H1 (cell line): ENCODE results near the gene SURF2. TPM values are rescaled to one million over a fixed set of nuclear protein-coding genes. Genes with fewer than 3 reads are reported as not detected.

Experiments used
- CTCF ChIA-PET: fragments of 300-600 bp; sonication (Branson Sonifier 250); formaldehyde crosslinking; loops from one replicate; lab custom pipeline; 2021; ENCODE audit not compliant: partially characterized antibody; lab: Charles Lee
- POLR2A ChIA-PET: fragments of 300-600 bp; sonication (Branson Sonifier 250); formaldehyde crosslinking; loops from one replicate; lab custom pipeline; 2021; ENCODE audit warnings: inconsistent platforms; ENCODE audit not compliant: partially characterized antibody; lab: Charles Lee
- DNase-seq, 2 experiments: peaks; one replicate each; pipeline versions ENCODE4 v3.0.0 to v3.0.0-alpha.2; 2010 to 2022; ENCODE audit warnings: low spot score in 2 of 2, low read depth in 1 of 2, mixed read lengths in 1 of 2
- FAIRE-seq: peaks from 2 replicates; lab custom pipeline; 2011; peaks lifted over from hg19 to GRCh38; lab: Jason Lieb, UNC
- H2AFZ ChIP-seq: 2 replicates; pipeline ENCODE4 v1.8.1; 2012; ENCODE audit warnings: low read length, inconsistent platforms
- H2AK5ac ChIP-seq: 2 replicates; pipeline ENCODE4 v1.6.1; 2013; ENCODE audit warnings: low read depth, low read length
- H2BK120ac ChIP-seq: replicated peaks from 2 replicates; pipeline ENCODE3; 2013; ENCODE audit warnings: low read depth, low read length, inconsistent platforms
- H2BK12ac ChIP-seq: 2 replicates; pipeline ENCODE4 v1.6.1; 2013; ENCODE audit warnings: low read depth, low read length
- H2BK15ac ChIP-seq: 2 replicates; pipeline ENCODE4 v1.6.1; 2013; ENCODE audit warnings: low read length
- H2BK20ac ChIP-seq: 2 replicates; pipeline ENCODE4 v1.6.1; 2013; ENCODE audit warnings: low read length
- H2BK5ac ChIP-seq: 2 replicates; pipeline ENCODE4 v1.6.1; 2013; ENCODE audit warnings: low read depth, low read length
- H3K14ac ChIP-seq: 2 replicates; pipeline ENCODE4 v1.6.1; 2013; ENCODE audit warnings: inconsistent platforms; ENCODE audit not compliant: insufficient read length
- H3K18ac ChIP-seq: 2 replicates; pipeline ENCODE4 v1.6.1; 2013; ENCODE audit warnings: low read length; ENCODE audit errors: extremely low read depth
- H3K23ac ChIP-seq: 2 replicates; pipeline ENCODE4 v1.6.1; 2013; ENCODE audit warnings: inconsistent platforms; ENCODE audit not compliant: insufficient read length
- H3K23me2 ChIP-seq: 2 replicates; pipeline ENCODE4 v1.6.1; 2013; ENCODE audit warnings: low read depth, low read length
- H3K27ac ChIP-seq: 2 replicates; pipeline ENCODE4 v1.6.1; 2011; ENCODE audit warnings: low read depth, low read length, inconsistent platforms
- H3K27me3 ChIP-seq, 4 experiments: replicated peaks in 1 of 4; 1 replicate in 1 of 4; 2 replicates in 3 of 4; pipeline versions ENCODE4 v1.6.1 to v1.8.1; 2011 to 2013; ENCODE audit warnings: low read length in 3 of 4, mild to moderate bottlenecking in 3 of 4, inconsistent platforms in 2 of 4, mixed read lengths in 2 of 4, moderate library complexity in 1 of 4; ENCODE audit not compliant: control insufficient read depth in 3 of 4, insufficient read depth in 3 of 4; ENCODE audit errors: extremely low read depth in 1 of 4
- H3K36me3 ChIP-seq, 4 experiments: 2 replicates each; pipeline versions ENCODE4 v1.6.1 to v1.8.1; 2011 to 2013; ENCODE audit warnings: mild to moderate bottlenecking in 4 of 4, low read length in 3 of 4, moderate library complexity in 2 of 4, control low read depth in 1 of 4, inconsistent platforms in 1 of 4; ENCODE audit not compliant: insufficient read depth in 4 of 4, control insufficient read depth in 2 of 4
- H3K4ac ChIP-seq: replicated peaks from 2 replicates; pipeline ENCODE3; 2013; ENCODE audit warnings: low read length, low read depth, mixed read lengths, inconsistent platforms; ENCODE audit not compliant: insufficient read length
- H3K4me1 ChIP-seq, 4 experiments: replicated peaks in 1 of 4; 1 replicate in 1 of 4; 2 replicates in 3 of 4; pipeline versions ENCODE4 v1.6.1 to v1.8.1; 2011 to 2013; ENCODE audit warnings: low read length in 3 of 4, inconsistent platforms in 2 of 4, mixed read lengths in 1 of 4; ENCODE audit not compliant: insufficient read depth in 4 of 4, control insufficient read depth in 3 of 4
- H3K4me2 ChIP-seq, 2 experiments: 2 replicates each; pipeline versions ENCODE4 v1.6.1 to v1.8.1; 2011 to 2013; ENCODE audit warnings: low read depth in 2 of 2, low read length in 2 of 2, control low read depth in 1 of 2, inconsistent platforms in 1 of 2, mild to moderate bottlenecking in 1 of 2; ENCODE audit not compliant: insufficient read depth in 1 of 2
- H3K4me3 ChIP-seq, 4 experiments: fragments of 200-600, 300-600 bp in 1 of 4; sonication (generic), shearing (Covaris generic), sonication (Bioruptor Twin) in 1 of 4; 2 replicates each; pipeline versions ENCODE4 v1.5.1 to v1.8.1; 2011 to 2016; ENCODE audit warnings: low read length in 4 of 4, low read depth in 3 of 4, control low read depth in 2 of 4, inconsistent platforms in 2 of 4, mild to moderate bottlenecking in 2 of 4, mixed read lengths in 1 of 4, moderate library complexity in 1 of 4; ENCODE audit not compliant: insufficient read depth in 2 of 4; ENCODE audit errors: extremely low read depth in 1 of 4
- H3K56ac ChIP-seq: replicated peaks from 2 replicates; pipeline ENCODE3; 2013; ENCODE audit warnings: low read depth, mild to moderate bottlenecking, mixed read lengths, low read length, inconsistent platforms; ENCODE audit not compliant: insufficient read length
- H3K79me1 ChIP-seq: 2 replicates; pipeline ENCODE4 v1.6.1; 2013; ENCODE audit warnings: low read depth, low read length, control low read depth
- H3K79me2 ChIP-seq, 2 experiments: 2 replicates each; pipeline versions ENCODE4 v1.6.1 to v1.8.1; 2012 to 2013; ENCODE audit warnings: low read length in 2 of 2, mild to moderate bottlenecking in 2 of 2, inconsistent platforms in 1 of 2; ENCODE audit not compliant: insufficient read depth in 2 of 2, control insufficient read depth in 1 of 2
- H3K9ac ChIP-seq, 4 experiments: replicated peaks in 1 of 4; 1 replicate in 1 of 4; 2 replicates in 3 of 4; pipeline versions ENCODE4 v1.6.1 to v1.8.1; 2011 to 2013; ENCODE audit warnings: low read depth in 3 of 4, low read length in 3 of 4, control low read depth in 2 of 4, mild to moderate bottlenecking in 2 of 4, moderate library complexity in 2 of 4, inconsistent platforms in 1 of 4; ENCODE audit errors: extremely low read depth in 1 of 4
- H3K9me3 ChIP-seq, 2 experiments: 2 replicates each; pipeline versions ENCODE4 v1.6.1 to v1.8.1; 2012 to 2013; ENCODE audit warnings: mild to moderate bottlenecking in 2 of 2, moderate library complexity in 2 of 2, control low read depth in 1 of 2, inconsistent platforms in 1 of 2, low read depth in 1 of 2, low read length in 1 of 2, mixed read lengths in 1 of 2; ENCODE audit not compliant: insufficient read depth in 2 of 2
- H4K20me1 ChIP-seq, 2 experiments: replicated peaks in 1 of 2; 2 replicates each; pipeline versions ENCODE3 to v1.8.1; 2011 to 2013; ENCODE audit warnings: inconsistent platforms in 2 of 2, low read length in 2 of 2, mild to moderate bottlenecking in 1 of 2; ENCODE audit not compliant: insufficient read depth in 2 of 2, control insufficient read depth in 1 of 2
- H4K5ac ChIP-seq: 2 replicates; pipeline ENCODE4 v1.6.1; 2013; ENCODE audit warnings: low read length, low read depth, mixed read lengths, inconsistent platforms; ENCODE audit not compliant: insufficient read length
- H4K8ac ChIP-seq: 2 replicates; pipeline ENCODE4 v1.8.0; 2013; ENCODE audit warnings: mild to moderate bottlenecking, moderate library complexity, low read length, inconsistent platforms; ENCODE audit not compliant: insufficient read depth; ENCODE audit errors: extremely low read depth
- H4K91ac ChIP-seq: replicated peaks from 2 replicates; pipeline ENCODE3; 2013; ENCODE audit warnings: low read length, mixed read lengths, inconsistent platforms; ENCODE audit not compliant: insufficient read length
- ATF2 ChIP-seq: IDR thresholded peaks from 2 replicates; pipeline ENCODE4 v1.6.1; 2012; ENCODE audit warnings: low read length, inconsistent platforms
- CHD1 ChIP-seq: IDR thresholded peaks from 2 replicates; pipeline ENCODE4 v1.6.1; 2012; ENCODE audit warnings: low read depth, low read length, improper control_type of control experiment
- CREB1 ChIP-seq: IDR thresholded peaks from 2 replicates; pipeline ENCODE4 v1.6.1; 2012; ENCODE audit warnings: inconsistent platforms
- EGR1 ChIP-seq: IDR thresholded peaks from 2 replicates; pipeline ENCODE4 v1.6.1; 2011; ENCODE audit warnings: low read depth, low read length, borderline replicate concordance
- EP300 ChIP-seq, 2 experiments: IDR thresholded peaks; 1 replicate in 1 of 2; 2 replicates in 1 of 2; pipeline ENCODE4 v1.6.1; 2011 to 2012; ENCODE audit warnings: low read depth in 2 of 2, low read length in 2 of 2, mild to moderate bottlenecking in 2 of 2, borderline replicate concordance in 1 of 2, inconsistent platforms in 1 of 2, moderate library complexity in 1 of 2
- WGBS, 2 experiments: shearing (Covaris generic) in 1 of 2; methylation state at CpG; one replicate each; pipeline versions ENCODE4 v1.1.6 to v1.1.7; 2013 to 2015; ENCODE audit warnings: low lambda C conversion rate in 2 of 2, mixed read lengths in 2 of 2, inconsistent platforms in 1 of 2, low coverage in 1 of 2, missing lambda C conversion rate in 1 of 2; ENCODE audit not compliant: insufficient replicate concordance in 2 of 2, insufficient coverage in 1 of 2, insufficient read length in 1 of 2; ENCODE audit errors: extremely low coverage in 1 of 2, missing lambda C conversion rate in 1 of 2; 5-methylcytosine and 5-hydroxymethylcytosine counted together
- polyA plus RNA-seq, 7 experiments: library from polyadenylated mRNA; depleted of rRNA in 3 of 7; stranded (reverse) in 5 of 7; unstranded in 2 of 7; fragments of >200 nt in 5 of 7; fragments of 200-250 nt in 2 of 7; gene quantifications; 1 replicate in 5 of 7; 2 replicates in 1 of 7; 4 replicates in 1 of 7; pipeline versions ENCODE4 v1.2.1 to v1.2.3, GENCODE V29; 2011 to 2013; ENCODE audit warnings: missing spikeins in 2 of 7, mixed read lengths in 2 of 7
- total RNA-seq: library from RNA; stranded (reverse); fragmentation: NEBNext Ultra II Directional; extraction: Animal tissue kit (Norgen Biotek cat#: 25700); gene quantifications from 2 replicates; pipeline ENCODE4 v1.2.1, GENCODE V29; 2021
- TF ChIP-seq, protein P1 (sequence below), 3 experiments: IDR thresholded peaks; 1 replicate in 2 of 3; 2 replicates in 1 of 3; pipeline versions ENCODE4 v1.5.1 to v1.6.1; 2011; ENCODE audit warnings: low read length in 3 of 3, mild to moderate bottlenecking in 3 of 3, inconsistent platforms in 2 of 3, low read depth in 1 of 3, moderate library complexity in 1 of 3; ENCODE audit not compliant: insufficient read depth in 1 of 3; ENCODE audit errors: control extremely low read depth in 1 of 3

The SURF2 gene
- total and polyA plus RNA-seq, 2 of the 8 experiments (the other 6 are each of a cell fraction or from before 2014, with no cell fraction given): 36.6 to 37.7 TPM

DNA sequence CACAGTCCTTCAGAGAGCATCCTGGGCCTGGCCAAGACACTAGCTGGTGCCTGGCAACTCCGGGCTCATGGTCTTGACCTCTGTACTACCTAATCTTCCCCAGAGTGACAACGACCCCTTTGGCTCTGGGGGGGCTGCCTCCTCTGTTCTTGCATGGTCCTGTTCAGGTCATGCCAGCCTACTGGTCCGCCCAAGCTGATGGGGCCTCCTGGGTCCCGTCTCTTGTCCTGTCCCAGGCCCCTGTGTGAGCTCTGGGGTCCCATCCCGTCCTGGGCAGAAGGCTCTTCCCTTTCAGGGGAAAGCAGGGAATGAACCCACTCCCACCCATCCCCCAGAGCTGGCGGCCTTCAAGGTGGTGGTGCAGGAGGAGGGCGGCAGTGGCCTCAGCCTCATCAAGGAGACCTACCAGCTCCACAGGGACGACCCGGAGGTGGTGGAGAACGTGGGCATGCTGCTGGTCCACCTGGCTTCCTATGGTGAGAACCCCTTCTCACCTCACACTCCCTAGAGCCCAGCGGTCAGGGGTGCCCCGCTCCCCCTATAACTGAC, 48.2 kb downstream of the SURF2 start:
- POLR2A ChIA-PET: interaction anchor here (0.5 to 5.6 kb wide), 11 partner anchors 10 to 59 kb away, joined by 3 to 31 read pairs (median 3); partner anchors contain the start of genes MED22, RPL7A and STKLD1

More for the DNA sequence above, 48.2 kb downstream of the SURF2 start:
- CTCF ChIA-PET: interaction anchor here (0.7 to 4.6 kb wide), 31 partner anchors 9 to 421 kb away, joined by 3 to 32 read pairs (median 5); partner anchors contain the start of genes ADAMTS13, SURF1 and SURF2
- Histone ChIP-seq H3K27ac (no peak overlapping the region), H2BK120ac (no peak overlapping the region), H3K9ac (no peak overlapping the region), H3K4ac (no peak overlapping the region), H3K9me3 (no peaks in the 10 kb centered on the region), H3K4me1 (no peaks in the 10 kb centered on the region), H3K18ac (no peak overlapping the region), H3K56ac (no peak overlapping the region), H2BK5ac (no peak overlapping the region; the same call in 1 of the 2 replicates), H4K5ac (no peak overlapping the region), H2AFZ (no peak overlapping the region), H3K23ac (no peak overlapping the region), H2AK5ac (no peak overlapping the region), H4K91ac (no peak overlapping the region), H3K36me3 (peaks cover 9 to 28% (median 18%) of the 10 kb centered on the region in 4 experiments; a peak in 7 of 8 replicates), H3K27me3 (no peaks in the 10 kb centered on the region), H2BK15ac (no peak overlapping the region), H3K79me1 (no peaks in the 10 kb centered on the region), H3K23me2 (no peaks in the 10 kb centered on the region), H3K79me2 (no peaks in the 10 kb centered on the region), H4K8ac (no peak overlapping the region), H3K14ac (no peak overlapping the region), H3K4me3 (no peak overlapping the region), H2BK12ac (no peak overlapping the region), H4K20me1 (peaks cover 13 to 18% of the 10 kb centered on the region in 2 experiments), H2BK20ac (no peak overlapping the region), H3K4me2 (no peak overlapping the region)
- no peak for TF ChIP-seq EGR1
- no peak for TF ChIP-seq CHD1
- no peak for TF ChIP-seq ATF2
- TF ChIP-seq, protein P1, sequence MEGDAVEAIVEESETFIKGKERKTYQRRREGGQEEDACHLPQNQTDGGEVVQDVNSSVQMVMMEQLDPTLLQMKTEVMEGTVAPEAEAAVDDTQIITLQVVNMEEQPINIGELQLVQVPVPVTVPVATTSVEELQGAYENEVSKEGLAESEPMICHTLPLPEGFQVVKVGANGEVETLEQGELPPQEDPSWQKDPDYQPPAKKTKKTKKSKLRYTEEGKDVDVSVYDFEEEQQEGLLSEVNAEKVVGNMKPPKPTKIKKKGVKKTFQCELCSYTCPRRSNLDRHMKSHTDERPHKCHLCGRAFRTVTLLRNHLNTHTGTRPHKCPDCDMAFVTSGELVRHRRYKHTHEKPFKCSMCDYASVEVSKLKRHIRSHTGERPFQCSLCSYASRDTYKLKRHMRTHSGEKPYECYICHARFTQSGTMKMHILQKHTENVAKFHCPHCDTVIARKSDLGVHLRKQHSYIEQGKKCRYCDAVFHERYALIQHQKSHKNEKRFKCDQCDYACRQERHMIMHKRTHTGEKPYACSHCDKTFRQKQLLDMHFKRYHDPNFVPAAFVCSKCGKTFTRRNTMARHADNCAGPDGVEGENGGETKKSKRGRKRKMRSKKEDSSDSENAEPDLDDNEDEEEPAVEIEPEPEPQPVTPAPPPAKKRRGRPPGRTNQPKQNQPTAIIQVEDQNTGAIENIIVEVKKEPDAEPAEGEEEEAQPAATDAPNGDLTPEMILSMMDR (IDR thresholded peaks at IDR 0.05; ENCODE audit: control extremely low read depth in 1 of 3, insufficient read depth in 1 of 3, low read depth in 1 of 3, low read length in 3 of 3): no peak
- no peak for TF ChIP-seq CREB1
- TF ChIP-seq EP300 (IDR thresholded peaks at IDR 0.05; ENCODE audit: borderline replicate concordance in 1 of 2, low read depth in 2 of 2, low read length in 2 of 2): no peak
- FAIRE-seq: no peak
- WGBS, 2 experiments: 93% methylated on average over 12 of the region's 12 CpGs; no CpG with 5 or more reads in 1 of the 2 experiments
- no peak for DNase-seq
